HG02970 (cell line): ENCODE results near the gene FOXF2.

Experiments
- ATAC-seq: cut with Tn5 transposase; IDR thresholded peaks from one replicate; pipeline ENCODE4 v1.9.1; 2021; ENCODE audit warnings: mild to moderate bottlenecking, moderate library complexity, moderate number of reproducible peaks; ENCODE audit not compliant: unreplicated experiment, low FRiP score

FOXF2 gene

GRCh38 chr6:1378065-1379016 lies 11.0 kb upstream of the FOXF2 start:
- no peak for ATAC-seq

GRCh38 chr6:1379017-1379787 lies 10.2 kb upstream of the FOXF2 start:
- no peak for ATAC-seq

- ATAC-seq = no peak
Observed at GRCh38 chr6:1379788-1380147, 9.6 kb upstream of the FOXF2 start.

DNA sequence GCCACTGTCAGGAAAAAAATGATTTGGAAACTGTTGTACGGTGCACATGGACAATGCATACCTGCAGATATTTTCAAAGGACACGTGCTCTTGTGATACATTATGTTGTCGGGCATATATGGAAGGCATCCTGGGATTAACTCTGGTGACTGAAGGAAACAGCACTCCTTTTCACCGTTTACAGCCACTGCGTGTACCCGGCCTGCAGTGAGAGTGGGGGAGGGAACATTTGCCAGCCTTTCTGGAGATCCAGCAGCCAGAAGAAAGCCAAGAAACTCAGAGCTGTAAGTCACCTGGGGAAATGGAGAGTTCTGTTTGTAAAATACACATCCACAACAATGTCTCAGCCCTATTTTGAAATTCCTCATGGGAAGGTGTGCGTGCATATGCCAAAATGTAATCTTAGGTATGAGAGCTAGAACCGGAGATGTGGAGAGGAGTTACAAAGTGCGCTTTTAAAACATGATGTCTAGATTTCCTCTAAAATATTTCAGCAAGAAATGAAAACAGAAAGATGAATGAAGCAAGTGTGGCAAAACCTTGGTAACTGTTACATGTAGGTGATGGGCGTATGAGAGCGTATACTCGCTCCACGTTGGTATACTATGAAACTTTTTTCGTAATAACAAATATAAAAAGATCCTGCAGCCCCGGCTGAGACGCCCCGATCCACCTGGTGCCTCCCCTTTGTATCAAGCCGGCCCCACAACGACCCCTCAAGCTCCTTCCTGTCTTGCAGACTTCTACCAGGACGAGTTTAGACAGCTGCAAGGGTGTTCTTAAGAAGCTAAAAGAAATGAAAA lies 8.6 kb upstream of the FOXF2 start:
- ATAC-seq = no peak

- no peak for ATAC-seq
Observed at GRCh38 chr6:1381481-1382330, 7.7 kb upstream of the FOXF2 start.

DNA sequence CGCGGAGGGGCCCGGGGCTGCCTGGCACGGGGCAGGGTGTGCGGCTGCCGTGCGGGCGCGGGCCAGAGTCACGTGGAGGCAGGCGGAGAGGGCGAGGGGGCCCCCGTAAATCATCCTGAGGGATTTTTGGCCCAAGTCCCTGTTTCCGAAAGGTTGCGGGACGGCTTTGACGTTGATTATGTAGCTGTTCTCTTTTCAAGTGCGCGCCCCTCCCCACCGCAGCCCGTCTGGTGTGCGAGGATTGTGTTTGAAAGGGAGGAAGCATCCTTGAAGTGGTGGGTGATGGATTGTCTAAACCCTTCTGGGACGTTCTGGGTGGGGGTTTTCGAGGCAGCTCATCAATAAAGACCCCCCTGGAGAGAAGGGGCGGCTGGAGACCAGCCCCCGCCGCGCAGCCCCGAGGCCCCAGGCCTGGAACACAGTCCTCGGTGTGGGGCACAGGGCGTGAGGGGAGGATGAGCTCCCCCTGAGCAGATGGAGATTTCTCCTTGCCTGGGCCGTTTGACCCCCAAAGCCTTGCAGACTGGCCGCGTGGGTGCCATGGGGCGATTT lies 7.0 kb upstream of the FOXF2 start:
- no peak for ATAC-seq

GRCh38 chr6:1382883-1383728 lies 6.3 kb upstream of the FOXF2 start:
- ATAC-seq = no peak

GRCh38 chr6:1383729-1384548 lies 5.4 kb upstream of the FOXF2 start:
- no peak for ATAC-seq

GRCh38 chr6:1384549-1385128 lies 4.7 kb upstream of the FOXF2 start:
- no peak for ATAC-seq

- no peak for ATAC-seq
Observed at GRCh38 chr6:1385129-1386037, 4.0 kb upstream of the FOXF2 start.

DNA sequence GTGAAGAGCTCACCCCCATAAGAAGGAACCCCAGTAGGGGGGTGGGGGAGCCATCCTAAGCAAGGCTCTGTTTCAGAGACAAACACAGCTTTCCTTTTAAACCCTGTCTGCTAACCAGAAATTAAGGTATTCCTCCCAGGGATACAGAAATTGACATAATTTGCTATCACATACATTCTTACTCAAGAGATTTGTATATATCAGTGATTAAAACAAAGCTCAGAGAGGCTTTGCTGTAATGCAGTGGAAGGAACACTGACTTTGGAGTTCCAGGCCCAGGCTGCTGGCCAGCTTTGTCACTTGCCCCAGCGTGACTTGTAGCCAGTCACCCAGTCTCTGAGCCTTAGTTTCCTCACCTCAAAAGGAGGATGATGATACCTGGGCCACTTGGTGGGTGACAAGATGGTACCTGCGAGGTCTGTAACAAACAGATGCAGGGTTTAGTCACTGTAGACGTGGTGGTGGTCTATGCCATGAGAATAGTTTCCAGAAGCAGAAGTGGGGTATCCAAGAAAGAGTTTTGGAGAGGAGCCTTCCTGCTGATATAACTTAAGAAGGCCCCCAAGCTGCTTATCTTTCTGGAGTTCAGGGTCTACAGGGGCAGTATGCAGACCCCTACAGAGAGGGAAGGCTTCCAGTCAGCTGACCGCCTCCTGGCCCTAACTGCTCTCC lies 3.2 kb upstream of the FOXF2 start:
- ATAC-seq = no peak

DNA sequence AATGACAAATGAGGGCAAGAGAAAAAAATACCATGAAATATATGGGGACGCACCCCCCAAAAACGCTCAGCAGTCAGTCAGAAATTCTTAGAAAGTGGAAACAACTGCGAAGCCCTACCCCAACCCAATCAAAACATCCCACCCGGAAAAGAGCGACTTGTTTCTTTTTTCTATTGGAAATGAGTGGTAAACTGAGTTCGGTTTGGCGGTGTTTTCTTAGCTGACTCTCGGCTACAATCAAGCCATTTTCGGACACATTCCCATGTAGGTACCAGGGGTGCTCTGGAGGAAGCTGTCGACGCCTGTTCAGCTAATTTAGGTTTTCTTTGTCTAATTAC lies 1.9 kb upstream of the FOXF2 start:
- ATAC-seq = no peak

GRCh38 chr6:1387876-1388629 lies 1.3 kb upstream of the FOXF2 start:
- no peak for ATAC-seq

DNA sequence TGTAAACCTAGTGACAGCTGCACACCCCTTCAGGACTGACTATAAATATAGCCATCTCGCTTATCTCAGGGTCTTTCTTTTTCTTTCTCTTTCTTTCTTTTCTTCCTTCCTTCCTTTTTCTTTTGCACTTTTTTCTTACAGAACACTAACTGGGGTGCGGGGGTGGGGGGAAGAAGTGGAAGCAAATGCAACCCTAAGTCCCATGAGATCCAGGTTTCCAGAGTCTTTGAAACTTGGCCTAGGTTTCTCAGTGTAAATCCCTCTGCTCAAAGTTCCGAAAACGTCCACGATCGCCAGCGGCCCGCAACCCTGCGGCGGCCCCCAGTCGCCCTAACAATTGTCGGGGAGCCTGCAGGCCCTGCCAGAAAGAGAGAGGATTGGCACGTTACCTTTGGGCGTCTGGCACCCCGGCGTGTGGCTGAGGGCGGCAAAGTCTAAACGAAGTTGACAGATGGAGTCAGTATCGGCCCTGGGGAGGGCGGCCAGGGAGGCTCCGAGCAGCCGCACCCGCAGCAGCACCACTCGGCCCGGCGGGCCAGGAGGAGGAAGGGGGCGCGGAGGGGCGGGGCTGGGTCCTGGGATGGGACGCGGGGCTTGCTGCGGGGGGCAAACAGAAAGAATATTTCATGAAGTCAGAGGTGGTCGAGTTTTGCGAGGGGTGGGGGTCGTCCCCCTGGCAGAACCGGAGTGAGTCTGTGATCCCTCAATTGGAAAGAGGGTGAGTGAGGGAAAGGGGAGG lies 577 bp upstream of the FOXF2 start:
- ATAC-seq = no peak
